KBM-7 (cell line): Measurements from ENCODE around the gene IQCF5.
A peak's percentile ranks its signal among the peaks of the same experiment; 100 is the strongest.
"Not testable (repeated sequence)": the region's sequence is repeated elsewhere in the genome, so short reads cannot be mapped to it uniquely, and the experiment has no call there.

ENCODE experiments used
- DNase-seq: peaks from one replicate; pipeline ENCODE4 v3.0.0-alpha.2; 2015
- in situ Hi-C: fragments of 300-500 bp; cut with MboI; formaldehyde crosslinking; loops from 2 replicates; pipeline ENCODE4 v1.14.3; 2020; ENCODE audit warnings: low sequenced_read_pairs, low pct_unique_long_range_greater_than_20kb, mixed read lengths

Gene IQCF5

GRCh38 chr3:51873876-51874275 is 1.5 kb downstream of the IQCF5 start:
- in situ Hi-C loops = no loop called here

GRCh38 chr3:51873253-51873766 is 2.1 kb downstream of the IQCF5 start:
- in situ Hi-C loops = no loop called here
- DNase-seq = no peak

More at GRCh38 chr3:51873876-51874275, 1.5 kb downstream of the IQCF5 start:
- no peak for DNase-seq

- in situ Hi-C loops = no loop called here
- DNase-seq = no peak
Observed at GRCh38 chr3:51869304-51869703, 6.1 kb downstream of the IQCF5 start.

- in situ Hi-C loops, DNase-seq: not testable (repeated sequence)
Observed at GRCh38 chr3:51868896-51869295, 6.5 kb downstream of the IQCF5 start.

GRCh38 chr3:51862886-51863285 is 12.5 kb downstream of the IQCF5 start:
- DNase-seq = no peak
- in situ Hi-C loops = no loop called here

- in situ Hi-C loops = no loop called here
- peak; percentile 72 for DNase-seq
Observed at GRCh38 chr3:51860703-51861665, 14.4 kb downstream of the IQCF5 start, which contains the start of gene IQCF2. TSS of gene IQCF2 (plus strand) at chr3:51861615. CDS start at chr3:51861667, 52 bp downstream.

GRCh38 chr3:51855411-51855810 is 20.0 kb downstream of the IQCF5 start:
- DNase-seq, in situ Hi-C loops: not testable (repeated sequence)

GRCh38 chr3:51845129-51845528 is 30.3 kb downstream of the IQCF5 start:
- DNase-seq = no peak
- in situ Hi-C loops = no loop called here

- in situ Hi-C loops = no loop called here
- no peak for DNase-seq
Observed at GRCh38 chr3:51836606-51837005, 38.8 kb downstream of the IQCF5 start.

- DNase-seq = no peak
- in situ Hi-C loops = no loop called here
Observed at GRCh38 chr3:51830836-51831385, 44.5 kb downstream of the IQCF5 start.

- DNase-seq = no peak
- in situ Hi-C loops = no loop called here
Observed at GRCh38 chr3:51830345-51830744, 45.1 kb downstream of the IQCF5 start.

GRCh38 chr3:51828297-51828696 is 47.1 kb downstream of the IQCF5 start:
- DNase-seq = no peak
- in situ Hi-C loops = no loop called here
